Upper lobe of left lung (tissue), 4 donors: ENCODE measurements around the gene JAK3.

Source experiments
- POLR2A ChIP-seq, 4 donors: fragments of 450-650 bp; IDR thresholded peaks; one replicate each; pipeline ENCODE4 v1.5.1; 2016 to 2017; ENCODE audit warnings: antibody characterized with exemption in 4 of 4, mild to moderate bottlenecking in 2 of 4
- POLR2AphosphoS5 ChIP-seq, 2 donors: sonication (generic); formaldehyde crosslinking; IDR thresholded peaks; one replicate each; pipeline ENCODE4 v1.5.1; 2017; ENCODE audit warnings: antibody characterized with exemption in 2 of 2
- TF ChIP-seq, protein P1 (sequence below), 6 experiments: fragments of 450-650 bp in 4 of 6; fragments of 200-600 bp in 2 of 6; sonication (generic) in 2 of 6; IDR thresholded peaks; one replicate each; pipeline ENCODE4 v1.5.1; 2016 to 2019; ENCODE audit warnings: antibody characterized with exemption in 6 of 6

DNA sequence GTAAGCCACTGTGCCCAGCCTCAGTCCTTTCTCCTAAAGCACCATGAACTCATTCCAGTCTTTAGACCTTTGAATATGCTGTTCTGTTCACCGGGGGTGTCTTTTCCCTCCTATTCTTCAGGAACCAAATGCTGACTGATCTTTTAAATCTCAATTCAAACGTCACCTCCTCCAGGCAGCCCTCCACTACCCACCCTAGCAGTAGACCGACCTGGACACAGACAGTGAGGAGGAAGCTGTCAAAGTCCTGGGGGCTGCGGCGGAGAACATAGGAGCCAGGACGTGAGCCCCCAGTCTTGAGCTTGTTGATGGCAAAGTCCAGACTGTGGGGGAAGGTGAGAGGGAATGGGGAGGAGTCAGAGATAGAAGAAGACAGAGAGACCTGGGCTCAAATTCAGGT is 7.8 kb downstream of the JAK3 start:
- TF ChIP-seq POLR2A (IDR thresholded peaks at IDR 0.05) (no peak), POLR2AphosphoS5 (IDR thresholded peaks at IDR 0.05) (no peak)
- TF ChIP-seq, protein P1, sequence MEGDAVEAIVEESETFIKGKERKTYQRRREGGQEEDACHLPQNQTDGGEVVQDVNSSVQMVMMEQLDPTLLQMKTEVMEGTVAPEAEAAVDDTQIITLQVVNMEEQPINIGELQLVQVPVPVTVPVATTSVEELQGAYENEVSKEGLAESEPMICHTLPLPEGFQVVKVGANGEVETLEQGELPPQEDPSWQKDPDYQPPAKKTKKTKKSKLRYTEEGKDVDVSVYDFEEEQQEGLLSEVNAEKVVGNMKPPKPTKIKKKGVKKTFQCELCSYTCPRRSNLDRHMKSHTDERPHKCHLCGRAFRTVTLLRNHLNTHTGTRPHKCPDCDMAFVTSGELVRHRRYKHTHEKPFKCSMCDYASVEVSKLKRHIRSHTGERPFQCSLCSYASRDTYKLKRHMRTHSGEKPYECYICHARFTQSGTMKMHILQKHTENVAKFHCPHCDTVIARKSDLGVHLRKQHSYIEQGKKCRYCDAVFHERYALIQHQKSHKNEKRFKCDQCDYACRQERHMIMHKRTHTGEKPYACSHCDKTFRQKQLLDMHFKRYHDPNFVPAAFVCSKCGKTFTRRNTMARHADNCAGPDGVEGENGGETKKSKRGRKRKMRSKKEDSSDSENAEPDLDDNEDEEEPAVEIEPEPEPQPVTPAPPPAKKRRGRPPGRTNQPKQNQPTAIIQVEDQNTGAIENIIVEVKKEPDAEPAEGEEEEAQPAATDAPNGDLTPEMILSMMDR (IDR thresholded peaks at IDR 0.05) = no peak
